ENCODE data around the gene CTU2.

CTU2 gene

GRCh38 chr16:88764080-88764479 lies 57.8 kb downstream of the CTU2 start:
- DNase-seq, result no peak

DNA sequence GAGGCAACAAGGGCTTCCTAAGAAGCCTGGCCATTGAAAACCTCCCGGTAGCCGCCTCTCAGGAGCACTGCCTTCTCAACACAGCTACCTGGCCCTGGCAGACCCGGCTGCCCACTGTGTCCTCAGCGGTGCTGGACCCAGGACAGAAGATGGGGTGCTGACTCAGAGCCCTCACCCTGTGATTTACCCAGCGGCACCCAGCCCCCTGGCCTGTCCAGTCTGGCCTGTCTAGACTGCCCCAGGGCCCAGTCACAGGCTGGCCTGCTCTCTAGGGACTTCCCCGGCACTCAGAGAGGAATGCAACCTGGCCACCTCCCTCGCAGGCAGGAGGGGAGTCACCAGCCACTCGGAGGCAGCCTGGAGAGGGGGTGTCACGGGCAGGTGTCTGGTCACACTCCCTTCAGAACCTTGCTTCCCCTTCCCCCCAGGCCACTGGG lies 58.6 kb downstream of the CTU2 start:
- no peak for DNase-seq

Measured in GOT3 (cell line).